ENCODE measurements around the gene PPARA.
A peak's percentile ranks its signal among the peaks of the same experiment; 100 is the strongest.

PPARA gene

GRCh38 chr22:46117206-46118199 lies 32.8 kb upstream of the PPARA start:
- in situ Hi-C loops (cut with HindIII; ENCODE audit: low sequenced_read_pairs): no loop called here
- H3K4me3 ChIP-seq (ENCODE audit: low read depth, low read length): no peak overlapping the region
- TF ChIP-seq, protein P1, sequence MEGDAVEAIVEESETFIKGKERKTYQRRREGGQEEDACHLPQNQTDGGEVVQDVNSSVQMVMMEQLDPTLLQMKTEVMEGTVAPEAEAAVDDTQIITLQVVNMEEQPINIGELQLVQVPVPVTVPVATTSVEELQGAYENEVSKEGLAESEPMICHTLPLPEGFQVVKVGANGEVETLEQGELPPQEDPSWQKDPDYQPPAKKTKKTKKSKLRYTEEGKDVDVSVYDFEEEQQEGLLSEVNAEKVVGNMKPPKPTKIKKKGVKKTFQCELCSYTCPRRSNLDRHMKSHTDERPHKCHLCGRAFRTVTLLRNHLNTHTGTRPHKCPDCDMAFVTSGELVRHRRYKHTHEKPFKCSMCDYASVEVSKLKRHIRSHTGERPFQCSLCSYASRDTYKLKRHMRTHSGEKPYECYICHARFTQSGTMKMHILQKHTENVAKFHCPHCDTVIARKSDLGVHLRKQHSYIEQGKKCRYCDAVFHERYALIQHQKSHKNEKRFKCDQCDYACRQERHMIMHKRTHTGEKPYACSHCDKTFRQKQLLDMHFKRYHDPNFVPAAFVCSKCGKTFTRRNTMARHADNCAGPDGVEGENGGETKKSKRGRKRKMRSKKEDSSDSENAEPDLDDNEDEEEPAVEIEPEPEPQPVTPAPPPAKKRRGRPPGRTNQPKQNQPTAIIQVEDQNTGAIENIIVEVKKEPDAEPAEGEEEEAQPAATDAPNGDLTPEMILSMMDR (IDR thresholded peaks at IDR 0.05; ENCODE audit: low read depth, low read length): no peak
- DNase-seq (ENCODE audit: low read depth, low spot score): no peak

DNA sequence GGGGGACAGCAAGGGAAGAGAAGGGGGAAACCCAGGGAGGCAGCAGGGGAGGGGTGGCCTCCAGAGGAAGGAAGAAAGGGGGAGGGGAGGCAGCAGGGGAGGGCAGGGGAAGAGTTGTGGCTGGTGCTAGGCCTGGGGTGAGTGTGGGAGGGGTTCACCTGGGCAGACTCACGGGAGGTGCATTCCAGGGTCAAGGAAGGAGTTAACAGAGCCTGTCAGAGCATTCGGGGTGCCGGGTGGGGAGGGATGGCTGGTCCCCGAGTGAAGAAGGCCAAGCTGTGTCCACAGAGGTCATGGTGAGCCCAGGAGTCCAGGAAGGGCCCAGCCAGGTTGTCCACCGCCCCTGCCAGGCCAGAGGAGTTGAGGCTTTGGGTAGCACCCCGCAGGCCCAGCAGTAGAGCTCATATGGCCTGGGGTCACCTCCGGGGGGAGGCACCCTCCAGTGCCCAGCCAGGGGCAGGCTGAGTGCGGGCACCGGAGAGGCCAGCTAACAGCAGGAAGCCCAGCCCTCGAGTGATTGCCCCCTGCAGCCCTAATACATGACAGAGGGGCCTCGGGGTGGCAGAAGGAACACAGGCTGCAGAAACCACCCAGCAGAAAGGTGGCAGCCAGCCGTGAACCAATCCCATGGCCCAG lies 31.1 kb upstream of the PPARA start:
- in situ Hi-C loops (cut with HindIII; ENCODE audit: low sequenced_read_pairs): no loop called here
- no peak for DNase-seq (ENCODE audit: low read depth, low spot score)
- TF ChIP-seq, protein P1 (IDR thresholded peaks at IDR 0.05; ENCODE audit: low read depth, low read length): no peak
- H3K4me3 ChIP-seq (ENCODE audit: low read depth, low read length): no peak overlapping the region

- DNase-seq (ENCODE audit: low read depth, low spot score): peak; percentile 82
- TF ChIP-seq, protein P1 (IDR thresholded peaks at IDR 0.05; ENCODE audit: low read depth, low read length): peak; percentile 6
- in situ Hi-C loops (cut with HindIII; ENCODE audit: low sequenced_read_pairs): no loop called here
- no peak overlapping the region for H3K4me3 ChIP-seq (ENCODE audit: low read depth, low read length)
Observed at GRCh38 chr22:46119729-46120419, 30.5 kb upstream of the PPARA start.

GRCh38 chr22:46120420-46120737 lies 29.9 kb upstream of the PPARA start:
- H3K4me3 ChIP-seq (ENCODE audit: low read depth, low read length): no peak overlapping the region
- DNase-seq (ENCODE audit: low read depth, low spot score): no peak
- TF ChIP-seq, protein P1 (IDR thresholded peaks at IDR 0.05; ENCODE audit: low read depth, low read length): no peak
- in situ Hi-C loops (cut with HindIII; ENCODE audit: low sequenced_read_pairs): no loop called here

DNA sequence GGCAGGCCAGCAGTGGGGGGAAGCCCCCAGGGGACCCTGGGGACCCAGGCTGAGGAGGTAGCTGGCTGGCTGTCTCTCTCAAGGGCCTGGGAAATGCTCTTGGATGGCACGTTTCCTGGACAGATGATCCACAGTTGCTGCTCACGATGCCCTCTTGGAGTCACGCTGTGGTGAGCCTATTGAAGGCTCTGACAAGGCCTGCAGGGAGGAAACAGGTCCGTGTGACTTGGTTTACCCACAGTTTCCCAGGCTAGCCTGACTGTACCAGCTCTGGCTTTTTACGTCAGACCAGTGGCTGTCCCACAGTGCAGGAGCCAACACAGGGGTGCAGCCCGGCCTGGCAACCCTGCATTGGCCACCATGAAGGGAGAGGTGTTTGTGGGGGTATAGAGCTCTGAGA lies 29.2 kb upstream of the PPARA start:
- in situ Hi-C loops (cut with HindIII; ENCODE audit: low sequenced_read_pairs): no loop called here
- no peak overlapping the region for H3K4me3 ChIP-seq (ENCODE audit: low read depth, low read length)
- TF ChIP-seq, protein P1 (IDR thresholded peaks at IDR 0.05; ENCODE audit: low read depth, low read length): no peak
- no peak for DNase-seq (ENCODE audit: low read depth, low spot score)

DNA sequence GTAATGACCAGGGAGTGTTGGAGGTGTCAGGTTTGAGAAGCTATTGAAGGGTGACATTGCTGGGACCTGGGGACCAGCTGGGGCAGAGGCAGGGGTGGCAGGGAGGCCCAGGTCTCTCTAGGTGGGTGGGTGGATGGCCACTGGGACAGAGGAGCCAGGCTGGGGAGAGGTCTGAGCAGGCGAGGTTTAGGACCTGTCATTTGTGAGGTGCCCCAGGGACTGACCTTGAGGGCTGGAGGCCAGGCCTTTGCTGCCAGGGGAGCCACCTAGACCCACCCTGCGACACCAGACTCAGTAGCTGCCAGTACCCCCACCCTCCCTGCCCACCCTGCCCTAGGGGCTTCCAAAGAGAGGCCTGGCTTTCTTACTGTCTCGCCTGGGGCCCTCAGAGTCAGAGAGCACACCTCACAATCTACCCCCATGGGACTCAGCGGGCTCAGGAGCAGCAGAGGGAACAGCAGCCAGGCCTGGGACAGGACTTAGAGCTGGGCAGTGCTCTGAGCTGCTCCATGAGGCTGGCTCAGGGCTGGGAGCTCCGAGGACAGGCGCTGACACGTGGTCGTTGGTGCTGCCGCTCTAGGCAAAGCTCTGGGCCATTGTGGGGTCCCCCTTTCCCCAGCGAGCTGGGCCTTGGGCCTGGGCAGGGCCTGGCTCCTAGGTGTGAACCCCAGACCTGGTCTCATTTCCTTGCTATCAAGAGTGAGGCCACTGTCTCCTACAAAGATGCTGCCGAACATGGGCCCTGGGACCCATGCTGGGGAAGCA lies 28.6 kb upstream of the PPARA start:
- TF ChIP-seq, protein P1 (IDR thresholded peaks at IDR 0.05; ENCODE audit: low read depth, low read length): no peak
- in situ Hi-C loops (cut with HindIII; ENCODE audit: low sequenced_read_pairs): no loop called here
- DNase-seq (ENCODE audit: low read depth, low spot score): no peak

More for the DNA sequence above, 28.6 kb upstream of the PPARA start:
- H3K4me3 ChIP-seq (ENCODE audit: low read depth, low read length): no peak overlapping the region

Measured in astrocyte of the spinal cord (primary cell).